Tongue (tissue), 2 donors: Measurements from ENCODE around the gene THBS3. TPM values are rescaled to one million over a fixed set of nuclear protein-coding genes. Genes with fewer than 3 reads are reported as not detected.

Experiments
- small RNA-seq: library from RNA; depleted of rRNA; stranded (forward); fragments of <200 nt; gene quantifications from one replicate; pipeline ENCODE3, GENCODE V24; 2014; ENCODE audit warnings: low replicate concordance
- total RNA-seq: library from RNA; depleted of rRNA; stranded (reverse); fragments of >200 nt; gene quantifications from one replicate; pipeline ENCODE4 v1.2.3, GENCODE V29; 2014

THBS3 gene
- total RNA-seq, 1 donor from 2014 or later = 61.0 TPM

Small RNA genes lying within 50 kb of the gene (small RNA-seq; reads per million reads assigned to genes)
- not detected for gene HMGN2P18

Other genes with a start within 250 kb of the THBS3 start
- 18.1 TPM for gene PYGO2, start 246.1 kb downstream of the THBS3 start, total RNA-seq
- 67.9 TPM for gene SHC1, start 237.2 kb downstream of the THBS3 start, total RNA-seq
- 35.2 TPM for gene CKS1B, start 233.2 kb downstream of the THBS3 start, total RNA-seq
- 17.0 TPM for gene FLAD1, start 224.6 kb downstream of the THBS3 start, total RNA-seq
- gene LENEP, start 214.3 kb downstream of the THBS3 start, total RNA-seq = not detected
- gene ZBTB7B, start 205.1 kb downstream of the THBS3 start, total RNA-seq = 24.9 TPM
- gene DCST2, start 174.1 kb downstream of the THBS3 start, total RNA-seq = 0.41 TPM
- not detected for gene DCST1, start 174.1 kb downstream of the THBS3 start, total RNA-seq
- 62.6 TPM for gene ADAM15, start 156.6 kb downstream of the THBS3 start, total RNA-seq
- gene EFNA4, start 144.2 kb downstream of the THBS3 start, total RNA-seq = 5.0 TPM
- gene EFNA3, start 129.1 kb downstream of the THBS3 start, total RNA-seq = 0.92 TPM
- 25.4 TPM for gene EFNA1, start 80.0 kb downstream of the THBS3 start, total RNA-seq
- 11.5 TPM for gene SLC50A1, start 72.0 kb downstream of the THBS3 start, total RNA-seq
- gene DPM3, start 67.4 kb downstream of the THBS3 start, total RNA-seq = 20.4 TPM
- 29.6 TPM for gene KRTCAP2, start 34.6 kb downstream of the THBS3 start, total RNA-seq
- 0.72 TPM for gene TRIM46, start 34.0 kb downstream of the THBS3 start, total RNA-seq
- 26.2 TPM for gene MTX1, start 798 bp upstream of the THBS3 start, total RNA-seq
- 6.9 TPM for gene ENTREP3, start 47.6 kb upstream of the THBS3 start, total RNA-seq
- 22.1 TPM for gene SCAMP3, start 54.5 kb upstream of the THBS3 start, total RNA-seq
- gene CLK2, start 65.6 kb upstream of the THBS3 start, total RNA-seq = 26.1 TPM
- gene HCN3, start 69.6 kb upstream of the THBS3 start, total RNA-seq = 1.6 TPM
- gene PKLR, start 93.5 kb upstream of the THBS3 start, total RNA-seq = 0.31 TPM
- 95.3 TPM for gene FDPS, start 101.0 kb upstream of the THBS3 start, total RNA-seq
- 23.0 TPM for gene RUSC1, start 113.0 kb upstream of the THBS3 start, total RNA-seq